GM18909 (cell line): ENCODE data around the gene MGAT5.

Experiments used
- ATAC-seq: cut with Tn5 transposase; IDR thresholded peaks from one replicate; pipeline ENCODE4 v1.9.1; 2021; ENCODE audit warnings: mild to moderate bottlenecking; ENCODE audit not compliant: unreplicated experiment, poor library complexity

Gene MGAT5

GRCh38 chr2:134230885-134231284 lies 23.0 kb upstream of the MGAT5 start:
- no peak for ATAC-seq

DNA sequence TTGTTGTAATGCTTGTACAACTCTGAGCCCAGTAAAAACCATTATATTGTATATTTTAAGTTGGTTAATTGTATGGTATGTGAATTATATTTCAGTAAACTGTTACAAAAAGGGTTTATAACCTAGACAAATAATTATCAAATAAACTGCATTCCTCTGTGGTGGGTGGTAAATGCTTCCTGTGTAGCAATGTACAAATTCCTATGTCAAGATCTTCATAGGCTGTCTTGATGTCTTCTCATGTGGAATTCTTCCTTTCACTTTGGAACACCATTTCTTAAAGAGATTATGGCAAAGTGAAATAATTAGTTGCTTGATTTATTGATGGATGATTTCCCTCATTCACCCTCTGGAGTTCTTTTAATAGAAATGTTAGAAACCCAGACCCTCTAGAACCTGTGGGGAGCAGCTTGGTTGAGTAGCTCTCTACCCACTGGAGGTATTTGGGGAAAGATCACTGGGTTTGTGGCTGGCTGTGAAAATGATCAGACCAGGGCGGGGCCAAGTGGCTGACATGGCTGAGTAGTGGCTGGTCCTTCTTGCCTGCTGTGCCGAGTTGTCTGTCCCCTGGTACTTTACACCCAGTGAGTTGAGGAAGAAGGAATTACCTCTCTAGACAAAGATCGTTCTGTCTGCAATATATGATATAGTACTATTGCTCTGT lies 22.4 kb upstream of the MGAT5 start:
- ATAC-seq: no peak

- ATAC-seq: peak; percentile 19
Measured at GRCh38 chr2:134231965-134232340, 21.9 kb upstream of the MGAT5 start.

DNA sequence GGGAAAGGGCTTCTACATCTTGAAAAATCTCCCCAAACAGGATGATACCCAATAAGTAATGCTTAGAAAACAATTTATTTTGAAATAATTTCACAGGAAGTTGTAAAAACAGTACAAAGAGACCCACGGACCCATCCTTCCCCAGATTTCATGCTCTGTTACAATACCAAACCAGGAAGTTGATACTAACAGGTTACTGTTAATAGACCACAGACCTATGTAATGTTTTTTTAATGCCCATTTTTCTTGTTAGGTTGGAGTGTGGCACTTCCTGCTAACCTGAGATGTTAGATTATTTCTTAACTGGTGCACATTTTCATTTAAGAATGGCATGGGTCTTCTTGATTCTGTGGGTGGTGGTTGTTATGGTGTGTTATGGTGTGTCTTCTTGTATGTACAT lies 21.4 kb upstream of the MGAT5 start:
- ATAC-seq: peak; percentile 36

GRCh38 chr2:134232868-134233727 lies 20.8 kb upstream of the MGAT5 start:
- ATAC-seq: peak; percentile 38

GRCh38 chr2:134233728-134234136 lies 20.1 kb upstream of the MGAT5 start:
- ATAC-seq: peak; percentile 68

DNA sequence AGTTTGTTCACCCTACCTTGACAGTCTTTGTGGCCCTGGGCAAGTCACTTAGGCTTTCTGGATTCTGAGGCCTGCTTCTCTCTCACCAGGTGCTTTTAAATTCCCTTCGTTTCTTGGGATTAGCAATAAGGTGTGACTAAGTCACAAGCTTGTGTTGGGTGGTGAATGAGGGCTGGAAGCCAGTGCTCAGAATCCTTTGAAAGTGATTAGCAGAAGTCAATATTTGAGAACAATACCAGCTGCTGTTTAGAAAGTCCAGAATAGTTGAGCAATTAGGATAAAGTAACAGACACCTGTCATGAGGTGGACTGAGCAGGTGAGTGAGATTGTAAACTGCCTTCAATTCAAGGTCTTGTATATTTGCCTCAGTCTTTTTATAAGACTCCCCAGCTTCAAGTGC lies 19.3 kb upstream of the MGAT5 start:
- no peak for ATAC-seq

GRCh38 chr2:134235510-134236144 lies 18.2 kb upstream of the MGAT5 start:
- no peak for ATAC-seq

DNA sequence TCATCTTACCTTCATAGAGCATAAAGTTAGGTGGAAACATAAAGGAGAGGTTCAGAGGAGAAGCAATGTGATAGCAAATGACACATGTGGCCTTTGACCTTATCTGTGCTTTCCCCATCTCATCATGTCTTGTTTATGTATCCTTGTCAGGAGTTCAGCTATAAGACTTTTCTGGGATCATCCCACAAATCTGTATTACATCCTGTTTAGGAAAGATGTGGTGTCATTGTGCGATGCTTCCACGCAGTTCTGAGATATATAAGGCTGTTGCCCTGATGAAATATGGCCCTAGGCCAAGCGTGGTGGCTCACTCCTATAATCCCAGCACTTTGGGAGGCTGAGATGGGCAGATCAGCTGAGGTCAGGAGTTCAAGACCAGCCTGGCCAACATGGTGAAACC lies 15.5 kb upstream of the MGAT5 start:
- no peak for ATAC-seq

- ATAC-seq: no peak
Measured at GRCh38 chr2:134240061-134240460, 13.8 kb upstream of the MGAT5 start.

GRCh38 chr2:134241911-134242310 lies 12.0 kb upstream of the MGAT5 start:
- ATAC-seq: no peak

- ATAC-seq: no peak
Measured at GRCh38 chr2:134243244-134243643, 10.6 kb upstream of the MGAT5 start.

- ATAC-seq: no peak
Measured at GRCh38 chr2:134244086-134244485, 9.8 kb upstream of the MGAT5 start.

DNA sequence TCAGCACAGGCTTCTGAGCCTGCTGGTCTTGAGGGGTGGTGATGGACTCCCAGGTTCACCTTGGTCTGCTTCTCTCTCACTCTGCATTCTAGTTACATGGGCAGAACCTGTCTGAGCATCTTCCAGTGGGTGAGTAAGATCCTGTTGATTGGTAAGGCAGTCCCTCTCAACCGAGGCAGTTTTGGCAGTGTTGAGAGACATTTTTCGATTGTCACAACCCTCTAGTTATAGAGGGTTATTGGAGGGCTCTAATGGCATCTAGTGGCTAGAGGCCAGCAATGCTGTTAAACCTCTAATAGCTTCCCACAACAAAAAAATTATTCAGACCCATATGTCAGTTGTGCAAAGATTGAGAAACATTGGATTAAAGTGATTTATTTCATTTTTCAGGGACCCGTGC lies 9.3 kb upstream of the MGAT5 start:
- ATAC-seq: no peak

GRCh38 chr2:134245340-134245984 lies 8.4 kb upstream of the MGAT5 start:
- no peak for ATAC-seq

- ATAC-seq: no peak
Measured at GRCh38 chr2:134246154-134246874, 7.6 kb upstream of the MGAT5 start.

GRCh38 chr2:134247679-134248078 lies 6.2 kb upstream of the MGAT5 start:
- ATAC-seq: peak; percentile 54

DNA sequence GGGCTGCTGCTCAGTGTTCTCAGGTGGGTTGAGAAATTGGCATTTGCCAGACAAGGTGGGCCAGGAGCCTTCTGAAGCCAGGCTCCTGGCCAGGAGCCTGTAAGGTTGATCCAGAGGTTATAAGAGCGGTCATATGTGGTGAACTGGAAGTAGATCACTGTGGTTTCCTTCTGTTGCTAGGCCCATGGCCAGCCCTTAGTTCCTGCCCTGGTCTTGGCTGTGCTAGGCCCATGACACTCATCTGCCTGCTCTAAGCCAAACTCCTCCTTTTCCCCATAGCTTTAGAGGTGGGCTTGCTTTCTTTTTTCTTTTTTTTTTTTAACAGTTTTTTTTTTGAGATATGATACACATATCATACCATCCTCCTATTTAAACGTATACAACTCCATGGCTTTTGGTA lies 5.0 kb upstream of the MGAT5 start:
- ATAC-seq: no peak

DNA sequence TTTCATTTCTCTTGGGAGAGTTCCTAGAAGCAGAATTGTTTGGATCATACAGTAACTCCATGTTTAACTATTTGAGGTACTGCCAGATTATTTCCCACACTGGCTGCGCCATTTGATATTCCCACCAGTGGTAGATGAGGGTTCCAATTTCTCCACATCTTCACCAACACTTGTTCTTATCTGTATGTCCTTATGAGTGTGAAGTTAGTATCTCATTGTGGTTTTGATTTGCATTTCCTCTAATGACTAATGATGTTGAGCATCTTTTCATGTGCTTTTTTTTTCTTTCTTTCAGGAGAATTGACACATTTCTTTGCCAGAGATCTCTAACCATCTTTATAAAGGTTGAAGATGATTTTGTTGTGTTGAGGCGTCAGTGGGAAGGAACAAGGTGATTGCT lies 4.1 kb upstream of the MGAT5 start:
- no peak for ATAC-seq

DNA sequence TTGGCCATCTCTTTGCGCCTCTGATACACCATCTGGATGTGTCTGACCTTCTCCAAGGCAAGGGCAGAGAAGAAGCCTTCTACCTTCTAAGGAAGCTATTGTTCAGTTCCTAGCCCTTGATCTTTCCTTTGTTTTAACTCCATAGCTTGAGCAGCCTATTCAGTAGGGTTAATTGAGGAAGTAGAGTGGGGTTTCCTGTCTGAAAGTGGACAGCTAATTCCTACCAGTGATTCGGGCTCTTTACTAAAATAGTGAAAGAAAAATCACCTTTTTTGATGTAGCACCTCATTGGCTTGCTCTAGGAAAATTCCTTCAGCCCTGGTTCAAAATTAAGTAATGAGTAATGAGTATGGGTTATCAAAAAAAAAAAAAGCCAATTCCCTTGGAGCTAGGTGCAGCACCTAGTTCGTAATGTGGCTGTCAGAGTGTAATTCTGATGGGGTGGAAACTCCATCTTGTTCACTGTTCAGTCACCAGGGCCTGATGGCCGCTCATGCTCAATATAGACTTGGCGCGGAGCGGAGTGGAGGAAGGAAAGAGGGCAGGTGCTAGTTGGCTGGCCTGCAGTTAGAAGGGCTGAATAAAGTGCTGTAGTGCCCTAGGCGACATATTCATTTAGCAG lies 2.9 kb upstream of the MGAT5 start:
- no peak for ATAC-seq
